ENCODE data around the gene HERPUD1.

HERPUD1 gene

DNA sequence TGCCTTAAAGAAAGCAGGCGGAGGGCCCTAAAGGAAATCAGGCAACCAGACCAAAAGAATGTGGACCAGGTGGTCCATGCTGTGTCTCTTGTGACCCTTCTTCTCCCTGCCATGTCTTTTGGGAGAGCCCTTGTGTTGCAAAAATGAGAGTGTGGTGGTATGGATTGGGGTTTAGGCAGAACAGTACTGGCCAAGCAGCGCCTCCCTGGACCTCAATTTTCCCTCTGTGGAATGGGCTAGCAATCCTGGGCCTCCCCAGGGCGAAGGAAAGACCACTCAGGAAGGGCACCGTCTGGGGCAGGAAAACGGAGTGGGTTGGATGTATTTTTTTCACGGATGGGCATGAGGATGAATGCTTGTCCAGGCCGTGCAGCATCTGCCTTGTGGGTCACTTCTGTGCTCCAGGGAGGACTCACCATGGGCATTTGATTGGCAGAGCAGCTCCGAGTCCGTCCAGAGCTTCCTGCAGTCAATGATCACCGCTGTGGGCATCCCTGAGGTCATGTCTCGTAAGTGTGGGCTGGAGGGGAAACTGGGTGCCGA is 49.9 kb downstream of the HERPUD1 start:
- TF ChIP-seq CREB1 (IDR thresholded peaks at IDR 0.05; ENCODE audit: low read depth): no peak
- TF ChIP-seq CEBPB (IDR thresholded peaks at IDR 0.05): no peak
- TF ChIP-seq EP300 (IDR thresholded peaks at IDR 0.05; ENCODE audit: borderline replicate concordance): no peak
- TF ChIP-seq RAD21 (IDR thresholded peaks at IDR 0.05; ENCODE audit: low read depth): no peak
- TF ChIP-seq, protein P1, sequence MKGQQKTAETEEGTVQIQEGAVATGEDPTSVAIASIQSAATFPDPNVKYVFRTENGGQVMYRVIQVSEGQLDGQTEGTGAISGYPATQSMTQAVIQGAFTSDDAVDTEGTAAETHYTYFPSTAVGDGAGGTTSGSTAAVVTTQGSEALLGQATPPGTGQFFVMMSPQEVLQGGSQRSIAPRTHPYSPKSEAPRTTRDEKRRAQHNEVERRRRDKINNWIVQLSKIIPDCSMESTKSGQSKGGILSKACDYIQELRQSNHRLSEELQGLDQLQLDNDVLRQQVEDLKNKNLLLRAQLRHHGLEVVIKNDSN (IDR thresholded peaks at IDR 0.05): no peak
- no peak for TF ChIP-seq TEAD4 (IDR thresholded peaks at IDR 0.05)
- TF ChIP-seq EGR1 (IDR thresholded peaks at IDR 0.05): no peak
- TF ChIP-seq, protein P2, sequence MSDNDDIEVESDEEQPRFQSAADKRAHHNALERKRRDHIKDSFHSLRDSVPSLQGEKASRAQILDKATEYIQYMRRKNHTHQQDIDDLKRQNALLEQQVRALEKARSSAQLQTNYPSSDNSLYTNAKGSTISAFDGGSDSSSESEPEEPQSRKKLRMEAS (IDR thresholded peaks at IDR 0.05): no peak
- no peak for TF ChIP-seq TAF1 (IDR thresholded peaks at IDR 0.05; ENCODE audit: low read depth)
- no peak for TF ChIP-seq FOXM1 (IDR thresholded peaks at IDR 0.05; ENCODE audit: borderline replicate concordance, low read depth)
- TF ChIP-seq ZBTB7A (IDR thresholded peaks at IDR 0.05; ENCODE audit: low read depth): no peak
- no peak for TF ChIP-seq YY1 (IDR thresholded peaks at IDR 0.05; ENCODE audit: low read depth)
- no peak for TF ChIP-seq NFIC (IDR thresholded peaks at IDR 0.05)
- TF ChIP-seq, protein P3, sequence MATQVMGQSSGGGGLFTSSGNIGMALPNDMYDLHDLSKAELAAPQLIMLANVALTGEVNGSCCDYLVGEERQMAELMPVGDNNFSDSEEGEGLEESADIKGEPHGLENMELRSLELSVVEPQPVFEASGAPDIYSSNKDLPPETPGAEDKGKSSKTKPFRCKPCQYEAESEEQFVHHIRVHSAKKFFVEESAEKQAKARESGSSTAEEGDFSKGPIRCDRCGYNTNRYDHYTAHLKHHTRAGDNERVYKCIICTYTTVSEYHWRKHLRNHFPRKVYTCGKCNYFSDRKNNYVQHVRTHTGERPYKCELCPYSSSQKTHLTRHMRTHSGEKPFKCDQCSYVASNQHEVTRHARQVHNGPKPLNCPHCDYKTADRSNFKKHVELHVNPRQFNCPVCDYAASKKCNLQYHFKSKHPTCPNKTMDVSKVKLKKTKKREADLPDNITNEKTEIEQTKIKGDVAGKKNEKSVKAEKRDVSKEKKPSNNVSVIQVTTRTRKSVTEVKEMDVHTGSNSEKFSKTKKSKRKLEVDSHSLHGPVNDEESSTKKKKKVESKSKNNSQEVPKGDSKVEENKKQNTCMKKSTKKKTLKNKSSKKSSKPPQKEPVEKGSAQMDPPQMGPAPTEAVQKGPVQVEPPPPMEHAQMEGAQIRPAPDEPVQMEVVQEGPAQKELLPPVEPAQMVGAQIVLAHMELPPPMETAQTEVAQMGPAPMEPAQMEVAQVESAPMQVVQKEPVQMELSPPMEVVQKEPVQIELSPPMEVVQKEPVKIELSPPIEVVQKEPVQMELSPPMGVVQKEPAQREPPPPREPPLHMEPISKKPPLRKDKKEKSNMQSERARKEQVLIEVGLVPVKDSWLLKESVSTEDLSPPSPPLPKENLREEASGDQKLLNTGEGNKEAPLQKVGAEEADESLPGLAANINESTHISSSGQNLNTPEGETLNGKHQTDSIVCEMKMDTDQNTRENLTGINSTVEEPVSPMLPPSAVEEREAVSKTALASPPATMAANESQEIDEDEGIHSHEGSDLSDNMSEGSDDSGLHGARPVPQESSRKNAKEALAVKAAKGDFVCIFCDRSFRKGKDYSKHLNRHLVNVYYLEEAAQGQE (IDR thresholded peaks at IDR 0.05; ENCODE audit: low read depth): no peak
- TF ChIP-seq TCF12 (IDR thresholded peaks at IDR 0.05; ENCODE audit: low read depth): no peak

DNA sequence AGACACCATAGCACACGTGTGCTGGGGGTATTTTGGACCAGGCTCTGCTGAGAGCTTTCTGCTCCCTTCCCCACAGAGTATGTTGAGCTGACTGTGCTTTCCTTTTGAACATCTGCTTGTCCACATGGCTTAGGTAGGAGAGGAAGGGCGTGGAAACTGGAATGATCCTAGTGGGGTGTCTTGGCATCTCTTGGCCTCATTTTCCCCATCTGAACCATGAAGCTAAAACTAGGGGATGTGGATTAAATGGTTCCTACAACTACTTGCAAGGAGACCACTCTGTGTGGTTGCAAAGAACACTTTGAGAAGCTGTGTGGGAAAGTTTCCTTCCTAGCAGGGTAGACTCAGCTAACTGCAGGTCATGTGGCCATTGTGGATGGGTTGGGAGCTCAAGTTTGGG is 50.8 kb downstream of the HERPUD1 start:
- TF ChIP-seq TEAD4 (IDR thresholded peaks at IDR 0.05) (no peak), RAD21 (IDR thresholded peaks at IDR 0.05; ENCODE audit: low read depth) (no peak), NFIC (IDR thresholded peaks at IDR 0.05) (no peak), TCF12 (IDR thresholded peaks at IDR 0.05; ENCODE audit: low read depth) (no peak), ZBTB7A (IDR thresholded peaks at IDR 0.05; ENCODE audit: low read depth) (no peak), YY1 (IDR thresholded peaks at IDR 0.05; ENCODE audit: low read depth) (no peak), CREB1 (IDR thresholded peaks at IDR 0.05; ENCODE audit: low read depth) (no peak)
- TF ChIP-seq, protein P1 (IDR thresholded peaks at IDR 0.05): no peak
- TF ChIP-seq, protein P3 (IDR thresholded peaks at IDR 0.05; ENCODE audit: low read depth): no peak
- TF ChIP-seq, protein P2 (IDR thresholded peaks at IDR 0.05): no peak

DNA sequence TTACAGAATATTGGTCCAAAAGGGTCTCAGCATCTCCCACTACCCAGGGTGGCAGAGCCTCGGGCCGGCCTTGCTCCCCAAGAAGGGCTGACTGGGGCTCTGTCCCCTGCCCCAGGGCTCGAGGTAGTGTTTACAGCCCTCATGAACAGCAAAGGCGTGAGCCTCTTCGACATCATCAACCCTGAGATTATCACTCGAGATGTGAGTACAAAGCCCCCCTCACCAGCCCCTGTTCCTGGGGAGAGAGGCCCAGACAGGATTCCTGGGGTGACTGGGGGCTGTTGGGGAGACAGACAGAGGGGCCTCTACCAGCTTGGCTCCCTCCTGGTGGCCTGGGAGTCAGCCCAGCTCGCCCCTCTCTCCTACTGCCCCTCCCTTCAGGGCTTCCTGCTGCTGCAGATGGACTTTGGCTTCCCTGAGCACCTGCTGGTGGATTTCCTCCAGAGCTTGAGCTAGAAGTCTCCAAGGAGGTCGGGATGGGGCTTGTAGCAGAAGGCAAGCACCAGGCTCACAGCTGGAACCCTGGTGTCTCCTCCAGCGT is 51.3 kb downstream of the HERPUD1 start:
- TF ChIP-seq, protein P2 (IDR thresholded peaks at IDR 0.05): no peak
- TF ChIP-seq CREB1 (IDR thresholded peaks at IDR 0.05; ENCODE audit: low read depth): no peak
- no peak for TF ChIP-seq EGR1 (IDR thresholded peaks at IDR 0.05)
- TF ChIP-seq NFIC (IDR thresholded peaks at IDR 0.05): no peak
- no peak for TF ChIP-seq ZBTB7A (IDR thresholded peaks at IDR 0.05; ENCODE audit: low read depth)
- TF ChIP-seq YY1 (IDR thresholded peaks at IDR 0.05; ENCODE audit: low read depth): no peak
- no peak for TF ChIP-seq RAD21 (IDR thresholded peaks at IDR 0.05; ENCODE audit: low read depth)

DNA sequence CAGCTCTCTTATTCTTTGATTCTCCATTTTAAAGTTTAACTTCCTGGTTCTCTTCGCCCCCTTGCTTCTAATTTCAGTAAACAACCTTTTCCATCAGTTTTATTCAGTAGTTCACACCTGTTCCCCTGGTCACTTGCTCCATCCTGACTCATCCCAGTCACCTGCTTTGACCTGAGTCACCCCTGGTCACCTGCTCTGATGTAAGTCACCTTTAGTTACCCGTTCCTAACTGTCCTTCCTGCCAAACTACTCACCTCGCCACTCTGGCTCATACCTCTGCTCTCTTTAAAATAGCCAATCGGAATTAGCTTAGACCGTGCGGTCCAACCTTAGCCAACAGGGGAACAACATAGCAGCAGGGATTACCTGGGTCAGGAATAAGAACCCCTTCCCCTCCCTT is 52.7 kb downstream of the HERPUD1 start:
- TF ChIP-seq YY1 (IDR thresholded peaks at IDR 0.05; ENCODE audit: low read depth) (no peak), CEBPB (IDR thresholded peaks at IDR 0.05) (no peak), CREB1 (IDR thresholded peaks at IDR 0.05; ENCODE audit: low read depth) (no peak), TCF12 (IDR thresholded peaks at IDR 0.05; ENCODE audit: low read depth) (no peak), TEAD4 (IDR thresholded peaks at IDR 0.05) (no peak), TAF1 (IDR thresholded peaks at IDR 0.05; ENCODE audit: low read depth) (no peak), EP300 (IDR thresholded peaks at IDR 0.05; ENCODE audit: borderline replicate concordance) (no peak)
- TF ChIP-seq, protein P3 (IDR thresholded peaks at IDR 0.05; ENCODE audit: low read depth): no peak
- TF ChIP-seq, protein P1 (IDR thresholded peaks at IDR 0.05): no peak
